H9 (cell line): ENCODE results near the gene CNDP2. TPM values are rescaled to one million over a fixed set of nuclear protein-coding genes. Genes with fewer than 3 reads are reported as not detected.
A peak's percentile ranks its signal among the peaks of the same experiment; 100 is the strongest.

ENCODE experiments used
- DNase-seq: peaks from one replicate; pipeline ENCODE4 v3.0.0-alpha.2; 2017
- H2AFZ ChIP-seq: one replicate; pipeline ENCODE4 v1.6.1; 2013; ENCODE audit warnings: mild to moderate bottlenecking, low read length, control low read depth, moderate library complexity
- H2AK5ac ChIP-seq: 2 replicates; pipeline ENCODE4 v1.6.1; 2013; ENCODE audit warnings: low read length, control low read depth, mixed read lengths; ENCODE audit not compliant: insufficient read length
- H2BK120ac ChIP-seq: one replicate; pipeline ENCODE4 v1.6.1; 2013; ENCODE audit warnings: low read depth, mild to moderate bottlenecking, low read length, control low read depth, inconsistent platforms; ENCODE audit not compliant: poor library complexity, severe bottlenecking
- H2BK12ac ChIP-seq: 2 replicates; pipeline ENCODE4 v1.6.1; 2013; ENCODE audit warnings: low read length, control low read depth, mixed read lengths, low read depth; ENCODE audit not compliant: insufficient read length
- H2BK15ac ChIP-seq: 2 replicates; pipeline ENCODE4 v1.6.1; 2013; ENCODE audit warnings: low read depth, low read length, control low read depth
- H2BK20ac ChIP-seq: one replicate; pipeline ENCODE4 v1.6.1; 2013; ENCODE audit warnings: low read depth, mild to moderate bottlenecking, low read length, control low read depth, inconsistent platforms; ENCODE audit not compliant: poor library complexity, severe bottlenecking
- H2BK5ac ChIP-seq: 2 replicates; pipeline ENCODE4 v1.6.1; 2013; ENCODE audit warnings: low read length, control low read depth, mixed read lengths; ENCODE audit not compliant: insufficient read length
- H3K14ac ChIP-seq: 2 replicates; pipeline ENCODE4 v1.6.1; 2013; ENCODE audit warnings: low read length, control low read depth; ENCODE audit not compliant: insufficient read depth
- H3K18ac ChIP-seq: 2 replicates; pipeline ENCODE4 v1.6.1; 2013; ENCODE audit warnings: low read depth, mild to moderate bottlenecking, mixed read lengths, low read length, control low read depth; ENCODE audit not compliant: insufficient read length
- H3K23ac ChIP-seq: 2 replicates; pipeline ENCODE4 v1.6.1; 2013; ENCODE audit warnings: low read length, control low read depth, mixed read lengths, low read depth; ENCODE audit not compliant: insufficient read length
- H3K23me2 ChIP-seq: 2 replicates; pipeline ENCODE4 v1.6.1; 2013; ENCODE audit warnings: low read depth, mild to moderate bottlenecking, mixed read lengths, low read length, control low read depth; ENCODE audit not compliant: insufficient read length, poor library complexity, severe bottlenecking
- H3K27ac ChIP-seq: 2 replicates; pipeline ENCODE4 v1.5.1; 2013; ENCODE audit warnings: low read length, control low read depth, mixed read lengths, low read depth; ENCODE audit not compliant: insufficient read length
- H3K27me3 ChIP-seq: 2 replicates; pipeline ENCODE4 v1.6.1; 2013; ENCODE audit warnings: low read length, control low read depth, inconsistent platforms; ENCODE audit not compliant: insufficient read depth
- H3K4ac ChIP-seq: 2 replicates; pipeline ENCODE4 v1.6.1; 2013; ENCODE audit warnings: low read depth, mild to moderate bottlenecking, control low read depth, inconsistent platforms, low read length, moderate library complexity
- H3K4me1 ChIP-seq: 2 replicates; pipeline ENCODE4 v1.6.1; 2013; ENCODE audit warnings: low read length, control low read depth, inconsistent platforms; ENCODE audit not compliant: insufficient read depth
- H3K4me2 ChIP-seq: 2 replicates; pipeline ENCODE4 v1.6.1; 2013; ENCODE audit warnings: low read length, control low read depth, mixed read lengths; ENCODE audit not compliant: insufficient read length, insufficient read depth
- H3K56ac ChIP-seq: 2 replicates; pipeline ENCODE4 v1.6.1; 2013; ENCODE audit warnings: low read depth, mild to moderate bottlenecking, mixed read lengths, low read length, control low read depth; ENCODE audit not compliant: insufficient read length
- H3K79me1 ChIP-seq: 2 replicates; pipeline ENCODE4 v1.6.1; 2013; ENCODE audit warnings: low read depth, mild to moderate bottlenecking, moderate library complexity, low read length, control low read depth, inconsistent platforms; ENCODE audit not compliant: insufficient read depth, poor library complexity, severe bottlenecking
- H3K79me2 ChIP-seq: 2 replicates; pipeline ENCODE4 v1.6.1; 2013; ENCODE audit warnings: low read length, control low read depth, inconsistent platforms; ENCODE audit not compliant: insufficient read depth
- H3K9ac ChIP-seq: 2 replicates; pipeline ENCODE4 v1.6.1; 2013; ENCODE audit warnings: low read length, control low read depth, mixed read lengths; ENCODE audit not compliant: insufficient read length; ENCODE audit errors: extremely low read depth
- H3K9me3 ChIP-seq: one replicate; pipeline ENCODE4 v1.6.1; 2013; ENCODE audit warnings: low read depth, low read length, inconsistent platforms; ENCODE audit not compliant: control insufficient read depth
- H3T11ph ChIP-seq: one replicate; pipeline ENCODE4 v1.6.1; 2013; ENCODE audit warnings: mild to moderate bottlenecking, low read length, control low read depth, inconsistent platforms
- H4K20me1 ChIP-seq: one replicate; pipeline ENCODE4 v1.6.1; 2013; ENCODE audit not compliant: control insufficient read depth, insufficient read length, insufficient read depth
- H4K5ac ChIP-seq: 2 replicates; pipeline ENCODE4 v1.6.1; 2013; ENCODE audit warnings: low read depth, mild to moderate bottlenecking, mixed read lengths, low read length, control low read depth; ENCODE audit not compliant: insufficient read length
- H4K8ac ChIP-seq: replicated peaks from 2 replicates; pipeline ENCODE4 v1.6.1; 2013; ENCODE audit warnings: low read length, control low read depth, mixed read lengths, low read depth; ENCODE audit not compliant: insufficient read length
- H4K91ac ChIP-seq: 2 replicates; pipeline ENCODE4 v1.6.1; 2013; ENCODE audit warnings: low read depth, mild to moderate bottlenecking, moderate library complexity, mixed read lengths, low read length, control low read depth; ENCODE audit not compliant: insufficient read length
- H3K27ac Mint-ChIP-seq, 3 experiments: 2 replicates in 2 of 3; 3 replicates in 1 of 3; pipeline ENCODE4 v1.8.0; 2020 to 2021; ENCODE audit warnings: mixed read lengths in 3 of 3, mild to moderate bottlenecking in 1 of 3, moderate library complexity in 1 of 3
- H3K27me3 Mint-ChIP-seq: 2 replicates; pipeline ENCODE4 v1.8.0; 2021; ENCODE audit warnings: low read depth, mild to moderate bottlenecking, moderate library complexity, mixed read lengths
- H3K36me3 Mint-ChIP-seq, 3 experiments: 2 replicates in 2 of 3; 3 replicates in 1 of 3; pipeline ENCODE4 v1.8.0; 2020 to 2021; ENCODE audit warnings: low read depth in 3 of 3, mixed read lengths in 3 of 3; ENCODE audit not compliant: insufficient read depth in 1 of 3
- H3K4me1 Mint-ChIP-seq, 2 experiments: 2 replicates each; pipeline ENCODE4 v1.8.0; 2020; ENCODE audit warnings: mixed read lengths in 2 of 2
- H3K4me3 Mint-ChIP-seq, 2 experiments: 2 replicates in 1 of 2; 3 replicates in 1 of 2; pipeline ENCODE4 v1.8.0; 2020 to 2021; ENCODE audit warnings: mild to moderate bottlenecking in 2 of 2, mixed read lengths in 2 of 2, moderate library complexity in 1 of 2
- H3K9me3 Mint-ChIP-seq, 2 experiments: 2 replicates in 1 of 2; 3 replicates in 1 of 2; pipeline ENCODE4 v1.8.0; 2020; ENCODE audit warnings: mild to moderate bottlenecking in 2 of 2, mixed read lengths in 2 of 2, moderate library complexity in 1 of 2
- CTCF ChIP-seq: fragments of 200-600 bp; sonication (generic); conservative IDR thresholded peaks from 3 replicates; pipeline ENCODE4 v1.8.0; 2021; ENCODE audit warnings: antibody characterized with exemption, mild to moderate bottlenecking
- WGBS: extraction: QIAGEN DNeasy Blood & Tissue Kit; methylation state at CpG from one replicate; pipeline ENCODE4 v1.1.7; 2013; ENCODE audit warnings: missing lambda C conversion rate, low lambda C conversion rate, mixed read lengths; ENCODE audit not compliant: insufficient read length; ENCODE audit errors: extremely low coverage; 5-methylcytosine and 5-hydroxymethylcytosine counted together
- total RNA-seq: library from RNA; stranded (reverse); gene quantifications from 2 replicates; pipeline ENCODE4 v1.2.1, GENCODE V29; 2021

CNDP2 gene
- total RNA-seq, 1 experiment from 2014 or later, result 212 TPM

GRCh38 chr18:74512321-74513053 is 16.3 kb downstream of the CNDP2 start:
- H2AK5ac ChIP-seq, result no peak overlapping the region
- no peak overlapping the region for H3T11ph ChIP-seq
- H3K27me3 ChIP-seq, result no peaks in the 10 kb centered on the region
- no peak overlapping the region for H2BK20ac ChIP-seq
- no peak overlapping the region for H3K27ac ChIP-seq
- no peak overlapping the region for H2AFZ ChIP-seq
- H4K5ac ChIP-seq, result no peak overlapping the region
- H3K4me1 ChIP-seq, result no peaks in the 10 kb centered on the region
- no peak overlapping the region for H3K23ac ChIP-seq
- H3K9me3 Mint-ChIP-seq, result no peaks in the 10 kb centered on the region; a peak in 1 of 5 replicates
- no peak overlapping the region for H3K4me3 Mint-ChIP-seq
- no peaks in the 10 kb centered on the region for H4K20me1 ChIP-seq
- no peak overlapping the region for H2BK5ac ChIP-seq
- no peaks in the 10 kb centered on the region for H3K23me2 ChIP-seq
- H3K4ac ChIP-seq, result no peak overlapping the region
- no peak overlapping the region for H2BK12ac ChIP-seq
- H3K79me1 ChIP-seq, result peaks cover 4% of the 10 kb centered on the region
- H4K91ac ChIP-seq, result no peak overlapping the region
- H3K9ac ChIP-seq, result no peak overlapping the region
- no peak overlapping the region for H2BK120ac ChIP-seq
- peak overlapping the region in 2 of 3 experiments; percentile 70 to 77; a peak in 4 of 7 replicates for H3K27ac Mint-ChIP-seq
- peaks cover 60 to 92% (median 78%) of the 10 kb centered on the region in 3 experiments; a peak in 6 of 7 replicates for H3K36me3 Mint-ChIP-seq
- H3K27me3 Mint-ChIP-seq, result no peaks in the 10 kb centered on the region
- no peak overlapping the region for H2BK15ac ChIP-seq
- no peaks in the 10 kb centered on the region for H3K9me3 ChIP-seq
- no peak overlapping the region for H3K14ac ChIP-seq
- H3K56ac ChIP-seq, result no peak overlapping the region
- DNase-seq, result peak; percentile 9
- no peaks in the 10 kb centered on the region for H3K79me2 ChIP-seq
- WGBS, result no CpG with 5 or more reads among the region's 15 CpGs
- H3K4me2 ChIP-seq, result no peak overlapping the region
- TF ChIP-seq CTCF, result no peak
- no peak overlapping the region for H4K8ac ChIP-seq
- H3K18ac ChIP-seq, result no peak overlapping the region
- H3K4me1 Mint-ChIP-seq, result peaks cover 0 to 4% of the 10 kb centered on the region in 2 experiments; a peak in 1 of 4 replicates
